GM12801 (cell line): ENCODE data around the gene FUT8.

Source experiments
- TF ChIP-seq, protein P1 (sequence below): IDR thresholded peaks from one replicate; pipeline ENCODE4 v1.5.1; 2011; ENCODE audit warnings: control low read depth; ENCODE audit not compliant: insufficient read length; ENCODE audit errors: extremely low read depth

FUT8 gene

GRCh38 chr14:65412032-65412846 is at the start of gene FUT8:
Gene FUT8 (plus strand): TSS chr14:65412730. CDS start chr14:65561564, 148,834 bp downstream.
- TF ChIP-seq, protein P1, sequence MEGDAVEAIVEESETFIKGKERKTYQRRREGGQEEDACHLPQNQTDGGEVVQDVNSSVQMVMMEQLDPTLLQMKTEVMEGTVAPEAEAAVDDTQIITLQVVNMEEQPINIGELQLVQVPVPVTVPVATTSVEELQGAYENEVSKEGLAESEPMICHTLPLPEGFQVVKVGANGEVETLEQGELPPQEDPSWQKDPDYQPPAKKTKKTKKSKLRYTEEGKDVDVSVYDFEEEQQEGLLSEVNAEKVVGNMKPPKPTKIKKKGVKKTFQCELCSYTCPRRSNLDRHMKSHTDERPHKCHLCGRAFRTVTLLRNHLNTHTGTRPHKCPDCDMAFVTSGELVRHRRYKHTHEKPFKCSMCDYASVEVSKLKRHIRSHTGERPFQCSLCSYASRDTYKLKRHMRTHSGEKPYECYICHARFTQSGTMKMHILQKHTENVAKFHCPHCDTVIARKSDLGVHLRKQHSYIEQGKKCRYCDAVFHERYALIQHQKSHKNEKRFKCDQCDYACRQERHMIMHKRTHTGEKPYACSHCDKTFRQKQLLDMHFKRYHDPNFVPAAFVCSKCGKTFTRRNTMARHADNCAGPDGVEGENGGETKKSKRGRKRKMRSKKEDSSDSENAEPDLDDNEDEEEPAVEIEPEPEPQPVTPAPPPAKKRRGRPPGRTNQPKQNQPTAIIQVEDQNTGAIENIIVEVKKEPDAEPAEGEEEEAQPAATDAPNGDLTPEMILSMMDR, result no peak

GRCh38 chr14:65366802-65367565 is 45.5 kb upstream of the FUT8 start:
- TF ChIP-seq, protein P1, result no peak

GRCh38 chr14:65369560-65369959 is 43.0 kb upstream of the FUT8 start:
- TF ChIP-seq, protein P1, result no peak

DNA sequence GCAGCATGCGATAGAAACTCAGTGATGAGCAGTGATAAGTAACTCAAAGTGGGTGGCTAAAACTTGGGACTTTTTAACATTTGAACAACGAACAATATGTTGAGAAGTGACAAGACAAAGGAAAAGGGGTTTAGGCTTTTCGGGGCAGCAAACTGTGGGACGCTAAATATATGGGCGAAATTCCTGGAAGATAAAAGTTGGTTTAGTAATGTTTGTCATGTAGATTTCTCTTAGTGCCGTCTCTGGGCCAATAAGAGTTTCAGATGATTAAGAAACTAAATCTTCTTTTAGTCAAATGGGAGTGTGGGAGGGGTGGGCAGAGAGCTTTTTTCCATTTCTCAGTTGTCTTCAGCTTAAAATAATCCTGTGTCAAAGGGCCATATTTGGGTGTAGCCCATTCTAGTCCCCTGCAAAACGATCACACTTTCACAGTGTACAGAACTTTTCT is 41.7 kb upstream of the FUT8 start:
- TF ChIP-seq, protein P1, result no peak

DNA sequence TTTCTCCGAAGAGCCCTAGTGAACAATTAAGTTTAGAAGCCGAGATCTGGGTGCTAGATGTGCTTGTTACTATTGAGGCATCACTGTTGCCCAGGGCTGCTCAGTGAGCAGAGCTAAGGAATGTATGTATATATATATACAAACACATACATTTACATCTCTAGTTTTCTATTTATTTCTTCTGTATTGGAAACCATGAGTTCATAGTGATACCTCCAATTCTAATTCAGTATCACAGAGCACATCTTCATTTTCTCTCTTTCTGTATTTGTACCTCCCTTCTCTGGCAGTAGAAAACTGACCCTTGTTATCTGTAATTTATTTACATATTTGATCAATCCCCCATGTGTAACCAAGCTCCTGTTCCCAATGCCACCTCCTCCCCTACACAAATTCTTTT is 40.7 kb upstream of the FUT8 start:
- TF ChIP-seq, protein P1, result no peak

DNA sequence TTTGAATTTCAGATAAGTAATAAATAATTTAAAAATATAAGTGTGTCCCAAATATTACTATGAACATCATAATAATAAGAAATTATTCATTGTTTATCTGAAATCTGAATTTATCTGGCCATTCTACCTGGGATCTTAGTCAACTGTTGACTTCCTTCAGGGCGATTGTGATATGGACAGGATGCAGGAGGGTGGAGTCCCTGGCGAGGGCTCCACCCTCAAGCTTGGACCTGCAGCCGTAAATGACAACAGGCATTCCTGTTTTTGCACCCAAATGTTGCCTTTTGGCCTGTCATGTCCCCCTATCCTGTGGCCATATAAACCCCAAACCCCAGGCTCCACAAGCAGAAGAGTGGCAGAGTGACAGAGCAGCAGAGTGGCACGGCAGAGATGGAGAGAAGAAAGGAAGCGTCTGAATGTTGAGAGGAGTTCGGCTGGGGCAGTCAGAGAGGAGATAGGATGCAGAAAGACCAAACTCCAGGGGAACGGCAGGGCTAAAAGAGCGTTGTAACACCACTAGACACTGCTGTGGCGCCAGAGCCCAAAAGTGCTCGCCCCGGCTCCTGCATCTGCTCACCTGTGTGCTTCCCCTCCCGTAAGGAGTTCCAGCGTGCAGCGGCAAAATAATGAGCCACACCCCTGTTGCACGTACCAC is 39.4 kb upstream of the FUT8 start:
- TF ChIP-seq, protein P1, result no peak

GRCh38 chr14:65373671-65374039 is 38.9 kb upstream of the FUT8 start:
- TF ChIP-seq, protein P1, result no peak
